CD14-positive monocyte (primary cell): ENCODE measurements around the gene MISP. TPM values are rescaled to one million over a fixed set of nuclear protein-coding genes. Genes with fewer than 3 reads are reported as not detected.

Source experiments
- DNase-seq, 3 donors: peaks; one replicate each; pipeline ENCODE4 v3.0.0-alpha.2; 2011 to 2022
- H2AFZ ChIP-seq: 2 replicates; pipeline ENCODE4 v1.6.0; 2012; ENCODE audit warnings: mild to moderate bottlenecking, low read depth, low read length, inconsistent platforms; ENCODE audit not compliant: insufficient read depth, poor library complexity, severe bottlenecking
- H3K27ac ChIP-seq, 2 donors: 1 replicate in 1 of 2; 2 replicates in 1 of 2; pipeline ENCODE4 v1.5.1; 2012 to 2013; ENCODE audit warnings: low read length in 2 of 2, control low read depth in 1 of 2, inconsistent platforms in 1 of 2, low read depth in 1 of 2, mild to moderate bottlenecking in 1 of 2
- H3K27me3 ChIP-seq, 2 donors: one replicate each; pipeline versions ENCODE4 v1.6.0 to v1.6.1; 2011 to 2013; ENCODE audit warnings: low read length in 2 of 2; ENCODE audit not compliant: control insufficient read depth in 2 of 2, insufficient read depth in 2 of 2
- H3K36me3 ChIP-seq, 2 donors: replicated peaks in 1 of 2; 1 replicate in 1 of 2; 2 replicates in 1 of 2; pipeline versions ENCODE4 v1.5.1 to v1.6.1; 2012 to 2013; ENCODE audit warnings: low read length in 2 of 2, control low read depth in 1 of 2, inconsistent platforms in 1 of 2, mild to moderate bottlenecking in 1 of 2; ENCODE audit not compliant: insufficient read depth in 2 of 2, control insufficient read depth in 1 of 2
- H3K4me1 ChIP-seq, 2 donors: 1 replicate in 1 of 2; 2 replicates in 1 of 2; pipeline versions ENCODE4 v1.5.1 to v1.6.1; 2012 to 2013; ENCODE audit warnings: low read length in 2 of 2, control low read depth in 1 of 2, inconsistent platforms in 1 of 2, mild to moderate bottlenecking in 1 of 2, moderate library complexity in 1 of 2; ENCODE audit not compliant: insufficient read depth in 2 of 2, control insufficient read depth in 1 of 2
- H3K4me2 ChIP-seq: replicated peaks from 2 replicates; pipeline ENCODE3; 2012; ENCODE audit warnings: low read length, moderate library complexity, mild to moderate bottlenecking; ENCODE audit not compliant: poor library complexity, severe bottlenecking; ENCODE audit errors: extremely low read depth
- H3K4me3 ChIP-seq, 3 experiments: fragments of 200-600 bp in 1 of 3; sonication (generic) in 1 of 3; replicated peaks in 1 of 3; 1 replicate in 2 of 3; 2 replicates in 1 of 3; pipeline ENCODE4 v1.5.1; 2011 to 2013; ENCODE audit warnings: low read length in 3 of 3, mild to moderate bottlenecking in 3 of 3, control low read depth in 2 of 3, low read depth in 2 of 3, inconsistent platforms in 1 of 3, moderate library complexity in 1 of 3
- H3K79me2 ChIP-seq: 2 replicates; pipeline ENCODE4 v1.6.0; 2012; ENCODE audit warnings: mild to moderate bottlenecking, control low read depth, inconsistent platforms, low read length, moderate library complexity; ENCODE audit not compliant: insufficient read depth
- H3K9ac ChIP-seq: 2 replicates; pipeline ENCODE4 v1.6.0; 2017; ENCODE audit warnings: low read length, mild to moderate bottlenecking; ENCODE audit not compliant: insufficient read depth, poor library complexity, severe bottlenecking
- H3K9me3 ChIP-seq, 2 donors: replicated peaks in 1 of 2; 1 replicate in 1 of 2; 2 replicates in 1 of 2; pipeline versions ENCODE4 v1.5.1 to v1.6.1; 2012 to 2013; ENCODE audit warnings: low read length in 2 of 2, control low read depth in 1 of 2; ENCODE audit not compliant: control insufficient read depth in 1 of 2, insufficient read depth in 1 of 2
- H4K20me1 ChIP-seq: 2 replicates; pipeline ENCODE4 v1.6.0; 2012; ENCODE audit warnings: mild to moderate bottlenecking, low read length, control low read depth, moderate library complexity; ENCODE audit not compliant: insufficient read depth
- H3K27ac Mint-ChIP-seq, 7 donors: one replicate each; pipeline ENCODE4 v1.8.0; 2020; ENCODE audit warnings: mild to moderate bottlenecking in 7 of 7, mixed read lengths in 7 of 7, moderate library complexity in 6 of 7, inconsistent platforms in 2 of 7
- H3K27me3 Mint-ChIP-seq, 3 donors: one replicate each; pipeline ENCODE4 v1.8.0; 2021 to 2022; ENCODE audit warnings: low read depth in 3 of 3, mild to moderate bottlenecking in 3 of 3, mixed read lengths in 3 of 3, moderate library complexity in 3 of 3, inconsistent platforms in 1 of 3
- H3K36me3 Mint-ChIP-seq, 2 donors: one replicate each; pipeline ENCODE4 v1.8.0; 2020; ENCODE audit warnings: mixed read lengths in 2 of 2, inconsistent platforms in 1 of 2, mild to moderate bottlenecking in 1 of 2
- H3K4me1 Mint-ChIP-seq: one replicate; pipeline ENCODE4 v1.8.0; 2020; ENCODE audit warnings: mild to moderate bottlenecking, mixed read lengths
- H3K4me3 Mint-ChIP-seq, 2 donors: one replicate each; pipeline ENCODE4 v1.8.0; 2020; ENCODE audit warnings: mild to moderate bottlenecking in 2 of 2, mixed read lengths in 2 of 2, moderate library complexity in 1 of 2
- H3K9me3 Mint-ChIP-seq, 7 donors: one replicate each; pipeline ENCODE4 v1.8.0; 2020 to 2022; ENCODE audit warnings: mixed read lengths in 7 of 7, mild to moderate bottlenecking in 6 of 7, moderate library complexity in 6 of 7, inconsistent platforms in 2 of 7
- CTCF ChIP-seq: fragments of 200-600 bp; IDR thresholded peaks from one replicate; pipeline ENCODE4 v1.8.0; 2022; ENCODE audit warnings: antibody characterized with exemption, mild to moderate bottlenecking
- WGBS: methylation state at CpG from one replicate; pipeline ENCODE4 v1.1.5; 2013; ENCODE audit warnings: missing lambda C conversion rate; ENCODE audit not compliant: insufficient coverage; 5-methylcytosine and 5-hydroxymethylcytosine counted together
- intact Hi-C, 2 donors: fragments of 100-400 bp; cut with micrococcal nuclease; formaldehyde crosslinking; loops; one replicate each; pipeline versions ENCODE4 v1.15.0 to v1.15.1; 2023
- polyA plus RNA-seq, 3 donors: library from polyadenylated mRNA; depleted of rRNA in 1 of 3; unstranded in 2 of 3; stranded (reverse) in 1 of 3; fragments of 300-500 nt in 2 of 3; fragments of >200 nt in 1 of 3; fragmentation: Illumina TruSeq in 2 of 3; gene quantifications; 1 replicate in 2 of 3; 2 replicates in 1 of 3; pipeline ENCODE4 v1.2.3, GENCODE V29; 2012 to 2021

Gene MISP
- polyA plus RNA-seq, 3 donors, result not detected

- no peak overlapping the region for H3K4me3 ChIP-seq
- no peaks in the 10 kb centered on the region for H3K27me3 Mint-ChIP-seq
- no peak overlapping the region for H3K9ac ChIP-seq
- no peaks in the 10 kb centered on the region for H3K9me3 ChIP-seq
- H3K4me3 Mint-ChIP-seq, result no peak overlapping the region
- H3K27ac ChIP-seq, result no peak overlapping the region
- peaks cover 77% of the 10 kb centered on the region for H4K20me1 ChIP-seq
- intact Hi-C loops, result no loop called here
- no peak overlapping the region for H2AFZ ChIP-seq
- H3K27me3 ChIP-seq, result no peaks in the 10 kb centered on the region
- H3K4me2 ChIP-seq, result no peak overlapping the region
- no peak for DNase-seq
- peaks cover 0 to 3% (median 0%) of the 10 kb centered on the region in 7 donors for H3K9me3 Mint-ChIP-seq
- peaks cover 1% of the 10 kb centered on the region for H3K4me1 Mint-ChIP-seq
- H3K27ac Mint-ChIP-seq, result no peak overlapping the region
- peaks cover 39 to 65% of the 10 kb centered on the region in 2 donors for H3K36me3 Mint-ChIP-seq
- WGBS, result 89% methylated on average over 18 of the region's 30 CpGs
- H3K36me3 ChIP-seq, result peaks cover 62 to 67% of the 10 kb centered on the region in 2 donors
- H3K79me2 ChIP-seq, result peaks cover 62% of the 10 kb centered on the region
- TF ChIP-seq CTCF, result no peak
- H3K4me1 ChIP-seq, result no peaks in the 10 kb centered on the region
Observed at GRCh38 chr19:810077-810855, 59.4 kb downstream of the MISP start.

GRCh38 chr19:810883-811489 lies 60.1 kb downstream of the MISP start:
- peaks cover 1% of the 10 kb centered on the region for H3K4me1 Mint-ChIP-seq
- H3K27ac Mint-ChIP-seq, result no peak overlapping the region
- H3K9me3 Mint-ChIP-seq, result peaks cover 0 to 6% (median 0%) of the 10 kb centered on the region in 7 donors

More at GRCh38 chr19:810883-811489, 60.1 kb downstream of the MISP start:
- H3K27me3 ChIP-seq, result no peaks in the 10 kb centered on the region
- no peaks in the 10 kb centered on the region for H3K27me3 Mint-ChIP-seq
- no peak for TF ChIP-seq CTCF
- no peak overlapping the region for H3K27ac ChIP-seq
- H3K4me3 Mint-ChIP-seq, result no peak overlapping the region
- intact Hi-C loops, result no loop called here
- 93% methylated on average over 7 of the region's 25 CpGs for WGBS
- H3K4me2 ChIP-seq, result no peak overlapping the region
- H3K36me3 Mint-ChIP-seq, result peaks cover 39 to 62% of the 10 kb centered on the region in 2 donors
- no peak overlapping the region for H2AFZ ChIP-seq
- H3K79me2 ChIP-seq, result peaks cover 55% of the 10 kb centered on the region
- no peak overlapping the region for H3K9ac ChIP-seq
- no peak for DNase-seq
- peaks cover 58 to 60% of the 10 kb centered on the region in 2 donors for H3K36me3 ChIP-seq
- no peak overlapping the region for H3K4me3 ChIP-seq
- no peaks in the 10 kb centered on the region for H3K4me1 ChIP-seq
- peaks cover 70% of the 10 kb centered on the region for H4K20me1 ChIP-seq
- H3K9me3 ChIP-seq, result no peaks in the 10 kb centered on the region
